GM10266 (cell line): ENCODE data around the gene MEIKIN.
"Not testable (repeated sequence)": the region's sequence is repeated elsewhere in the genome, so short reads cannot be mapped to it uniquely, and the experiment has no call there.

ENCODE experiments used
- DNase-seq: peaks from one replicate; pipeline ENCODE4 v3.0.0; 2012; ENCODE audit errors: extremely low spot score
- TF ChIP-seq, protein P1 (sequence below): IDR thresholded peaks from 2 replicates; pipeline ENCODE4 v1.5.1; 2012; ENCODE audit warnings: mild to moderate bottlenecking, low read depth; ENCODE audit not compliant: control insufficient read depth, insufficient read depth; ENCODE audit errors: missing control alignments

Gene MEIKIN

DNA sequence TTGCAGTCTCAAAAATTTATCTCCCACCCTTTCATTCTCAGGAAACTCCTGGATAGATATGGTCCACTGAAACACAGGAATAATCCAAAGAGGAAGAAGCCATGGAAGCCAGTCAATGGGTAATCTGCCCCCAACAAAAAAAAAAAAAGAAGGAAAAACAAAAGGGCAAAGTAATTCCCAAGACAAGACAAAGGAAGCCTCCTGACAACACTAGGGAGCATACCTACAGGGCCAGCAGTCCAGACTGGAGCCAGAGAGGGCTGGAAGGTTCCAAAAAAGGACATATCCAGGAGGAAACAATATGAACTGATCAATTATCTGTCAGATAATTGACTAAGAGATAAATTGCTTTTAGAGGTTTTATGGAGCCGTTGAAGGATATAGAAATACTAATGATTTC lies 161.6 kb downstream of the MEIKIN start:
- TF ChIP-seq, protein P1, sequence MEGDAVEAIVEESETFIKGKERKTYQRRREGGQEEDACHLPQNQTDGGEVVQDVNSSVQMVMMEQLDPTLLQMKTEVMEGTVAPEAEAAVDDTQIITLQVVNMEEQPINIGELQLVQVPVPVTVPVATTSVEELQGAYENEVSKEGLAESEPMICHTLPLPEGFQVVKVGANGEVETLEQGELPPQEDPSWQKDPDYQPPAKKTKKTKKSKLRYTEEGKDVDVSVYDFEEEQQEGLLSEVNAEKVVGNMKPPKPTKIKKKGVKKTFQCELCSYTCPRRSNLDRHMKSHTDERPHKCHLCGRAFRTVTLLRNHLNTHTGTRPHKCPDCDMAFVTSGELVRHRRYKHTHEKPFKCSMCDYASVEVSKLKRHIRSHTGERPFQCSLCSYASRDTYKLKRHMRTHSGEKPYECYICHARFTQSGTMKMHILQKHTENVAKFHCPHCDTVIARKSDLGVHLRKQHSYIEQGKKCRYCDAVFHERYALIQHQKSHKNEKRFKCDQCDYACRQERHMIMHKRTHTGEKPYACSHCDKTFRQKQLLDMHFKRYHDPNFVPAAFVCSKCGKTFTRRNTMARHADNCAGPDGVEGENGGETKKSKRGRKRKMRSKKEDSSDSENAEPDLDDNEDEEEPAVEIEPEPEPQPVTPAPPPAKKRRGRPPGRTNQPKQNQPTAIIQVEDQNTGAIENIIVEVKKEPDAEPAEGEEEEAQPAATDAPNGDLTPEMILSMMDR: no peak
- no peak for DNase-seq

DNA sequence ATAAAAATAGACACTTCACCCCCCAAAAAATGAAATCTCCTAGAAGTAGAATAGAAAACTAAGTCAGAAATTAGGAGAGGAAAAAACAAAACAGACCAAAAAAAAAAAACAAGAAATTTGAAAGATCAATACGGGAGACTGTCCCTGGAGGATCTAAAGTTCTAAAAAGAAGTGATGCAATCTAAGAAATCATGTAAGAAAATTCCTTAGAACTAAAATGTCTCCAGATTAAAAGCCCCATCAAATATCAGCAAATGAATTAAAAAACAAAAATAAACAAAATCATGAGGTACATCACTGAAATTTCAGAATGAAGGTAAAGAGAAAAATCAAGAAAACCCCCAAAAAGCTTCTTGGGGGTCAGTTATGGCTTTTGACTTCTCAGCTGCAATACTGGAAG lies 162.1 kb downstream of the MEIKIN start:
- no peak for DNase-seq
- TF ChIP-seq, protein P1: no peak

DNA sequence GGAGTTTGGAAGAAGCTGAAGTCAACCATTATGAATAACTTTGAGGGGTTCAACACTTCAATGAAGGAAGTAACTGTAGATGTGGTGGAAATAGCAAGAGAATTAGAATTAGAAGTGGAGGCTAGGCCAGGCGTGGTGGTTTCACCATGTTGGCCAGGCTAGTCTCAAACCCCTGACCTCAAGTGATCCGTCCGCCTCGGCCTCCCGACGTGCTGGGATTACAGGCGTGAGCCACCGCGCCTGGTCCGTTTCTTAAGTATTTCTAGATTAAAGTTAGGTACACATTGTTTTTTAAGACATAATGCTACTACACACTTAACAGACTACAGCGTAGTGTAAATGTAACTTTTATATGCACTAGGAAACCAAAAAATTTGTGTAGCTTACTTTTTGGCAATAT lies 162.7 kb downstream of the MEIKIN start:
- TF ChIP-seq, protein P1: no peak
- DNase-seq: no peak

DNA sequence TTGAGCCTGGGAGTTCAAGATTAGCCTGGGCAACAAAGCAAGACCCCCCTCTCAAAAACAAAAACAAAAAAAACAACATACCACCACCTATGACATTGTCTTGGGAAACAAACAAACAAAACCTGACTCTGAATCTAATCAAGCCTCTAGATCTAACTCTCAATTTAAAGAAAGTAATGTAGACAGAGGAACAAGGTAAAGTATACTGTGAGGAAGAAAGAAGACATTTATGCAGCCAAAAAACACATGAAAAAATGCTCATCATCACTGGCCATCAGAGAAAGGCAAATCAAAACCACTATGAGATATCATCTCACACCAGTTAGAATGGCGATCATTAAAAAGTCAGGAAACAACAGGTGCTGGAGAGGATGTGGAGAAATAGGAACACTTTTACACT lies 167.3 kb downstream of the MEIKIN start:
- not testable (repeated sequence) for DNase-seq

DNA sequence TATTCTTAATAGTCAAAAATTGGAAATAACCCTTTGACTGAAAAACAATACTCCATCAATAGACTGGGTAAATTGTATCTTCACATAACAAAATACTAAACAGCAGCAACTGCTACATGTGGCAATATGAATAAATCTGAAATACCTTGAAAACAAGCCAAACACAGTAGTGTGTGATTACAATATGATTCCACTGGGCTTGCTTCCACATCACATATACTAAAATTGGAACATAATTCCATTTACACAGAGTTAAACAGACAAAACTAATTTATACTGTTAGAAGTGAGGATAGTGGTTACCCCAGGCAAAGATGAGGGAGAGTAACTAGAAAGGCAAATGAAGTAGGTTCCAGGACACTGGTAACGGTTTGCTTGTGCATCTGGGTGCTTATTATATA lies 169.0 kb downstream of the MEIKIN start:
- TF ChIP-seq, protein P1: no peak
- no peak for DNase-seq

DNA sequence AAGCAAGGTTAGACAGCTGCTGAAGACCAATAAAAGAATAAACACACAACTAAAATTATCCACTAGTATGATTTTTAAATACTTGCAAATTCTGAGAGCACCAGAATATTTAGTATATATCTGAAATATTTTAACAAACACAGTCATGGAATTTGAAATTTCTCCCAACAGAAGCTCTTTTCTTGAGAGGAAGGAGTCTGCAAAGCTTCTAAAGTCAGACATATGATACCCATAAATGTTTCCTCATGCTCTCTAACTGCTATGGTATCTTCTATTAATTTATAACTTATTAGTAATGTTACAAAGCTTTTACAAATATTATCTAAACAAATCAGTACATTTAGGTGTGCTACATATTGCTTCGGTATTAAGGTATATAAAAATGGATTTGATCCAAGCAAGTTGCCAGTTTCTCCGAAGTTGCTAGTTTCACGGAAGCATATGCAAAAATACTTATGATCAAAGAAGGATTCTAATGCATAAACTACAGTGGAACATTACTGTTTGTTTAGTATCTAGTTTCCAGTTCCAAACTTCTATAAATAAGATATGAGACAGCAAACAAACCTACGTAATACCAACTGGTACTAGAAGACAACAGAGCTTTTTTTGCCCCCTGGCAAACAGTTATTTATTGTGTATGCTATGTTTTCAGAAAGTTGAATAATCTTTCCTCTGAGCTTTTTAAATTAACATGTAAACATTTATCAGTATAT lies 170.7 kb downstream of the MEIKIN start:
- TF ChIP-seq, protein P1: no peak
- no peak for DNase-seq

DNA sequence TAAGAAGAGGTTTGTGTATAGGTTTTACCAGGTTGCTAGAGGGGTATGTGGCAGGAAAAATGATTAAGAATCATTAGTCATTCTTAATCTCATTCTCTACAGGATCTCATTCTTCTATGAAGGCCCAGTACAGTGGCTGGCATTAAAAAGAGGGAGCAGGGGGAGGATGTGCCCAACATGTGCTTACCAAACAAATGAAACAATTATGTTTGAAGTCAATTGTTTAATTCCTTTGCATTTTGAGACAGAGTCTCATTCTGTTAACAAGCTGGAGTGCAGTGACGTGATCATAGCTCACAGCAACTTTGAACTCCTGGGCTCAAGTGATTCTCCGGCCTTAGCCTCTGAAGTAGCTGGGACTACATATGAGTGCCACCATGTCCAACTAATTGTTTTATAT lies 171.7 kb downstream of the MEIKIN start:
- no peak for DNase-seq
- TF ChIP-seq, protein P1: no peak

DNA sequence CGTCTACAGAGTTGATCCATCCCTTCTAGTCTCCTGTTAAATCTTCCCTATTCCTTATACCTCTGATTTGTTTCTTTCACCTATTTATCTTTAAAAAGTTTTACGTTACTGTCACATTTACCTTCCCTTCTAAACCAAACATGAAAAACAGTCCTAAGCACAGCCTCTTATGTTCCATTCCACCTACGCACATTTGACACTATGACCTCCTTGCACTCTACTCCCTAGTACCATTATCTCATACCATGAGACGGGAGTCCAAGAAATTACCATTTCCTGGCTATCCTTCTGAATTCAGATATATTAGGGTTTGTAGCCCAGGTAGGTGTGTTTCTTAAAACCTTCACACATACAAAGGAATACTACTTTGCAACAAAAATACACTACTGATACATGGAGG lies 173.8 kb downstream of the MEIKIN start:
- no peak for DNase-seq
- TF ChIP-seq, protein P1: no peak
